Germinal center (tissue), 1 donor: ENCODE results near the gene COX17.

Source experiments
- DNase-seq: peaks from one replicate; pipeline ENCODE4 v3.0.0; 2012; ENCODE audit warnings: mixed read lengths, low spot score

Gene COX17

GRCh38 chr3:119643528-119643927 lies 33.7 kb downstream of the COX17 start:
- DNase-seq = no peak

- no peak for DNase-seq
Observed at GRCh38 chr3:119642746-119643473, 34.3 kb downstream of the COX17 start.

GRCh38 chr3:119641416-119641815 lies 35.8 kb downstream of the COX17 start:
- no peak for DNase-seq

- DNase-seq = no peak
Observed at GRCh38 chr3:119639494-119640350, 37.5 kb downstream of the COX17 start.

- peak; percentile 35 for DNase-seq
Observed at GRCh38 chr3:119637679-119638477, 39.3 kb downstream of the COX17 start.

- DNase-seq = no peak
Observed at GRCh38 chr3:119636891-119637611, 40.2 kb downstream of the COX17 start.

GRCh38 chr3:119636249-119636648 lies 41.0 kb downstream of the COX17 start:
- DNase-seq = no peak

GRCh38 chr3:119635719-119636118 lies 41.5 kb downstream of the COX17 start:
- DNase-seq = no peak

- DNase-seq = no peak
Observed at GRCh38 chr3:119632829-119633228, 44.4 kb downstream of the COX17 start.

GRCh38 chr3:119632216-119632615 lies 45.0 kb downstream of the COX17 start:
- DNase-seq = no peak

GRCh38 chr3:119631516-119631915 lies 45.7 kb downstream of the COX17 start:
- DNase-seq = no peak

- DNase-seq = no peak
Observed at GRCh38 chr3:119630880-119631329, 46.3 kb downstream of the COX17 start.

- DNase-seq = no peak
Observed at GRCh38 chr3:119630128-119630879, 46.9 kb downstream of the COX17 start.

- DNase-seq = peak; percentile 19
Observed at GRCh38 chr3:119628816-119629445, 48.3 kb downstream of the COX17 start.

GRCh38 chr3:119628390-119628789 lies 48.8 kb downstream of the COX17 start:
- peak; percentile 82 for DNase-seq

GRCh38 chr3:119627461-119627860 lies 49.7 kb downstream of the COX17 start:
- peak; percentile 62 for DNase-seq

GRCh38 chr3:119626196-119626595 lies 51.0 kb downstream of the COX17 start:
- DNase-seq = no peak

- no peak for DNase-seq
Observed at GRCh38 chr3:119625451-119626153, 51.6 kb downstream of the COX17 start.

- no peak for DNase-seq
Observed at GRCh38 chr3:119624002-119624720, 53.0 kb downstream of the COX17 start.
